H9 (cell line): ENCODE results near the gene NRXN2. TPM values are rescaled to one million over a fixed set of nuclear protein-coding genes. Genes with fewer than 3 reads are reported as not detected.

ENCODE experiments used
- DNase-seq: peaks from one replicate; pipeline ENCODE4 v3.0.0-alpha.2; 2017
- H2AFZ ChIP-seq: one replicate; pipeline ENCODE4 v1.6.1; 2013; ENCODE audit warnings: mild to moderate bottlenecking, low read length, control low read depth, moderate library complexity
- H2AK5ac ChIP-seq: 2 replicates; pipeline ENCODE4 v1.6.1; 2013; ENCODE audit warnings: low read length, control low read depth, mixed read lengths; ENCODE audit not compliant: insufficient read length
- H2BK120ac ChIP-seq: one replicate; pipeline ENCODE4 v1.6.1; 2013; ENCODE audit warnings: low read depth, mild to moderate bottlenecking, low read length, control low read depth, inconsistent platforms; ENCODE audit not compliant: poor library complexity, severe bottlenecking
- H2BK12ac ChIP-seq: 2 replicates; pipeline ENCODE4 v1.6.1; 2013; ENCODE audit warnings: low read length, control low read depth, mixed read lengths, low read depth; ENCODE audit not compliant: insufficient read length
- H2BK15ac ChIP-seq: 2 replicates; pipeline ENCODE4 v1.6.1; 2013; ENCODE audit warnings: low read depth, low read length, control low read depth
- H2BK20ac ChIP-seq: one replicate; pipeline ENCODE4 v1.6.1; 2013; ENCODE audit warnings: low read depth, mild to moderate bottlenecking, low read length, control low read depth, inconsistent platforms; ENCODE audit not compliant: poor library complexity, severe bottlenecking
- H2BK5ac ChIP-seq: 2 replicates; pipeline ENCODE4 v1.6.1; 2013; ENCODE audit warnings: low read length, control low read depth, mixed read lengths; ENCODE audit not compliant: insufficient read length
- H3K14ac ChIP-seq: 2 replicates; pipeline ENCODE4 v1.6.1; 2013; ENCODE audit warnings: low read length, control low read depth; ENCODE audit not compliant: insufficient read depth
- H3K18ac ChIP-seq: 2 replicates; pipeline ENCODE4 v1.6.1; 2013; ENCODE audit warnings: low read depth, mild to moderate bottlenecking, mixed read lengths, low read length, control low read depth; ENCODE audit not compliant: insufficient read length
- H3K23ac ChIP-seq: 2 replicates; pipeline ENCODE4 v1.6.1; 2013; ENCODE audit warnings: low read length, control low read depth, mixed read lengths, low read depth; ENCODE audit not compliant: insufficient read length
- H3K23me2 ChIP-seq: 2 replicates; pipeline ENCODE4 v1.6.1; 2013; ENCODE audit warnings: low read depth, mild to moderate bottlenecking, mixed read lengths, low read length, control low read depth; ENCODE audit not compliant: insufficient read length, poor library complexity, severe bottlenecking
- H3K27ac ChIP-seq: 2 replicates; pipeline ENCODE4 v1.5.1; 2013; ENCODE audit warnings: low read length, control low read depth, mixed read lengths, low read depth; ENCODE audit not compliant: insufficient read length
- H3K27me3 ChIP-seq: 2 replicates; pipeline ENCODE4 v1.6.1; 2013; ENCODE audit warnings: low read length, control low read depth, inconsistent platforms; ENCODE audit not compliant: insufficient read depth
- H3K4ac ChIP-seq: 2 replicates; pipeline ENCODE4 v1.6.1; 2013; ENCODE audit warnings: low read depth, mild to moderate bottlenecking, control low read depth, inconsistent platforms, low read length, moderate library complexity
- H3K4me1 ChIP-seq: 2 replicates; pipeline ENCODE4 v1.6.1; 2013; ENCODE audit warnings: low read length, control low read depth, inconsistent platforms; ENCODE audit not compliant: insufficient read depth
- H3K4me2 ChIP-seq: 2 replicates; pipeline ENCODE4 v1.6.1; 2013; ENCODE audit warnings: low read length, control low read depth, mixed read lengths; ENCODE audit not compliant: insufficient read length, insufficient read depth
- H3K56ac ChIP-seq: 2 replicates; pipeline ENCODE4 v1.6.1; 2013; ENCODE audit warnings: low read depth, mild to moderate bottlenecking, mixed read lengths, low read length, control low read depth; ENCODE audit not compliant: insufficient read length
- H3K79me1 ChIP-seq: 2 replicates; pipeline ENCODE4 v1.6.1; 2013; ENCODE audit warnings: low read depth, mild to moderate bottlenecking, moderate library complexity, low read length, control low read depth, inconsistent platforms; ENCODE audit not compliant: insufficient read depth, poor library complexity, severe bottlenecking
- H3K79me2 ChIP-seq: 2 replicates; pipeline ENCODE4 v1.6.1; 2013; ENCODE audit warnings: low read length, control low read depth, inconsistent platforms; ENCODE audit not compliant: insufficient read depth
- H3K9ac ChIP-seq: 2 replicates; pipeline ENCODE4 v1.6.1; 2013; ENCODE audit warnings: low read length, control low read depth, mixed read lengths; ENCODE audit not compliant: insufficient read length; ENCODE audit errors: extremely low read depth
- H3K9me3 ChIP-seq: one replicate; pipeline ENCODE4 v1.6.1; 2013; ENCODE audit warnings: low read depth, low read length, inconsistent platforms; ENCODE audit not compliant: control insufficient read depth
- H3T11ph ChIP-seq: one replicate; pipeline ENCODE4 v1.6.1; 2013; ENCODE audit warnings: mild to moderate bottlenecking, low read length, control low read depth, inconsistent platforms
- H4K20me1 ChIP-seq: one replicate; pipeline ENCODE4 v1.6.1; 2013; ENCODE audit not compliant: control insufficient read depth, insufficient read length, insufficient read depth
- H4K5ac ChIP-seq: 2 replicates; pipeline ENCODE4 v1.6.1; 2013; ENCODE audit warnings: low read depth, mild to moderate bottlenecking, mixed read lengths, low read length, control low read depth; ENCODE audit not compliant: insufficient read length
- H4K8ac ChIP-seq: replicated peaks from 2 replicates; pipeline ENCODE4 v1.6.1; 2013; ENCODE audit warnings: low read length, control low read depth, mixed read lengths, low read depth; ENCODE audit not compliant: insufficient read length
- H4K91ac ChIP-seq: 2 replicates; pipeline ENCODE4 v1.6.1; 2013; ENCODE audit warnings: low read depth, mild to moderate bottlenecking, moderate library complexity, mixed read lengths, low read length, control low read depth; ENCODE audit not compliant: insufficient read length
- H3K27ac Mint-ChIP-seq, 3 experiments: 2 replicates in 2 of 3; 3 replicates in 1 of 3; pipeline ENCODE4 v1.8.0; 2020 to 2021; ENCODE audit warnings: mixed read lengths in 3 of 3, mild to moderate bottlenecking in 1 of 3, moderate library complexity in 1 of 3
- H3K27me3 Mint-ChIP-seq: 2 replicates; pipeline ENCODE4 v1.8.0; 2021; ENCODE audit warnings: low read depth, mild to moderate bottlenecking, moderate library complexity, mixed read lengths
- H3K36me3 Mint-ChIP-seq, 3 experiments: 2 replicates in 2 of 3; 3 replicates in 1 of 3; pipeline ENCODE4 v1.8.0; 2020 to 2021; ENCODE audit warnings: low read depth in 3 of 3, mixed read lengths in 3 of 3; ENCODE audit not compliant: insufficient read depth in 1 of 3
- H3K4me1 Mint-ChIP-seq, 2 experiments: 2 replicates each; pipeline ENCODE4 v1.8.0; 2020; ENCODE audit warnings: mixed read lengths in 2 of 2
- H3K4me3 Mint-ChIP-seq, 2 experiments: 2 replicates in 1 of 2; 3 replicates in 1 of 2; pipeline ENCODE4 v1.8.0; 2020 to 2021; ENCODE audit warnings: mild to moderate bottlenecking in 2 of 2, mixed read lengths in 2 of 2, moderate library complexity in 1 of 2
- H3K9me3 Mint-ChIP-seq, 2 experiments: 2 replicates in 1 of 2; 3 replicates in 1 of 2; pipeline ENCODE4 v1.8.0; 2020; ENCODE audit warnings: mild to moderate bottlenecking in 2 of 2, mixed read lengths in 2 of 2, moderate library complexity in 1 of 2
- WGBS: extraction: QIAGEN DNeasy Blood & Tissue Kit; methylation state at CpG from one replicate; pipeline ENCODE4 v1.1.7; 2013; ENCODE audit warnings: missing lambda C conversion rate, low lambda C conversion rate, mixed read lengths; ENCODE audit not compliant: insufficient read length; ENCODE audit errors: extremely low coverage; 5-methylcytosine and 5-hydroxymethylcytosine counted together
- total RNA-seq: library from RNA; stranded (reverse); gene quantifications from 2 replicates; pipeline ENCODE4 v1.2.1, GENCODE V29; 2021
- TF ChIP-seq, protein P1 (sequence below): fragments of 200-600 bp; sonication (generic); conservative IDR thresholded peaks from 3 replicates; pipeline ENCODE4 v1.8.0; 2021; ENCODE audit warnings: antibody characterized with exemption, mild to moderate bottlenecking

Gene NRXN2
- total RNA-seq, 1 experiment from 2014 or later = 3.9 TPM

DNA sequence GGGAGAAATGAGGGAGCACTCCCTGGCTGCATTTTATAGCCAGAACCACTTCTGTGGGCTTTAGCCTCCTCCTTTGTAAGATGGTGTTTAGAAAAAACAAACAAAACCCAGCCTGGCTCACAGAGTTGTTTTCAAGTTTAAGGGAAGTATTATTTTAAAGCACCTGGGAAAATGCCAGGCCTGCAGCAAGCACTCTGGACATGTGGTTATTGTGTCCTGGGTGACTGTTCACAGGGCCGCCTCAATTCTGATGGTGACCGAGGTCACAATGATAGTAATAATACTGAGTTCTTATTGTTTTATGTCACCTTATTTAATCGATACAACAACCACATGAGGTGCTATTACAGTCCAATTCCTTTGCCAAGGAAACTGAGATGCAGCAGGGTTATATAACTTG, 152.7 kb downstream of the NRXN2 start:
- no peak overlapping the region for H2AK5ac ChIP-seq
- no peak overlapping the region for H3K23ac ChIP-seq
- no peak overlapping the region for H4K5ac ChIP-seq
- DNase-seq = no peak
- H3K36me3 Mint-ChIP-seq = no peaks in the 10 kb centered on the region
- no peak overlapping the region for H2AFZ ChIP-seq
- no peak overlapping the region for H3K27ac Mint-ChIP-seq
- no peak overlapping the region for H2BK120ac ChIP-seq
- H3K4me1 ChIP-seq = no peaks in the 10 kb centered on the region; the same call in 1 of the 2 replicates
- peaks cover 5% of the 10 kb centered on the region for H3K23me2 ChIP-seq
- no peak overlapping the region for H2BK15ac ChIP-seq
- no CpG with 5 or more reads among the region's 3 CpGs for WGBS
- no peak overlapping the region for H2BK5ac ChIP-seq
- no peak overlapping the region for H3K4me3 Mint-ChIP-seq
- H3K79me1 ChIP-seq = no peaks in the 10 kb centered on the region
- no peak overlapping the region for H3K18ac ChIP-seq
- H3K79me2 ChIP-seq = no peaks in the 10 kb centered on the region
- no peaks in the 10 kb centered on the region for H4K20me1 ChIP-seq
- H3K4me2 ChIP-seq = no peak overlapping the region
- no peak overlapping the region for H3K56ac ChIP-seq
- H3K4me1 Mint-ChIP-seq = peaks cover 24 to 35% of the 10 kb centered on the region in 2 experiments
- H2BK20ac ChIP-seq = no peak overlapping the region
- no peak overlapping the region for H2BK12ac ChIP-seq
- H3K4ac ChIP-seq = no peak overlapping the region
- H4K8ac ChIP-seq = no peak overlapping the region
- no peak overlapping the region for H3K9ac ChIP-seq
- no peaks in the 10 kb centered on the region for H3K9me3 ChIP-seq
- H3T11ph ChIP-seq = no peak overlapping the region
- no peak overlapping the region for H4K91ac ChIP-seq
- no peaks in the 10 kb centered on the region for H3K27me3 ChIP-seq
- TF ChIP-seq, protein P1, sequence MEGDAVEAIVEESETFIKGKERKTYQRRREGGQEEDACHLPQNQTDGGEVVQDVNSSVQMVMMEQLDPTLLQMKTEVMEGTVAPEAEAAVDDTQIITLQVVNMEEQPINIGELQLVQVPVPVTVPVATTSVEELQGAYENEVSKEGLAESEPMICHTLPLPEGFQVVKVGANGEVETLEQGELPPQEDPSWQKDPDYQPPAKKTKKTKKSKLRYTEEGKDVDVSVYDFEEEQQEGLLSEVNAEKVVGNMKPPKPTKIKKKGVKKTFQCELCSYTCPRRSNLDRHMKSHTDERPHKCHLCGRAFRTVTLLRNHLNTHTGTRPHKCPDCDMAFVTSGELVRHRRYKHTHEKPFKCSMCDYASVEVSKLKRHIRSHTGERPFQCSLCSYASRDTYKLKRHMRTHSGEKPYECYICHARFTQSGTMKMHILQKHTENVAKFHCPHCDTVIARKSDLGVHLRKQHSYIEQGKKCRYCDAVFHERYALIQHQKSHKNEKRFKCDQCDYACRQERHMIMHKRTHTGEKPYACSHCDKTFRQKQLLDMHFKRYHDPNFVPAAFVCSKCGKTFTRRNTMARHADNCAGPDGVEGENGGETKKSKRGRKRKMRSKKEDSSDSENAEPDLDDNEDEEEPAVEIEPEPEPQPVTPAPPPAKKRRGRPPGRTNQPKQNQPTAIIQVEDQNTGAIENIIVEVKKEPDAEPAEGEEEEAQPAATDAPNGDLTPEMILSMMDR = no peak
- H3K9me3 Mint-ChIP-seq = no peaks in the 10 kb centered on the region
- H3K27me3 Mint-ChIP-seq = peaks cover 12% of the 10 kb centered on the region
- H3K27ac ChIP-seq = no peak overlapping the region
- H3K14ac ChIP-seq = no peak overlapping the region
